ENCODE measurements around the gene BMP7.
A peak's percentile ranks its signal among the peaks of the same experiment; 100 is the strongest.

The BMP7 gene

DNA sequence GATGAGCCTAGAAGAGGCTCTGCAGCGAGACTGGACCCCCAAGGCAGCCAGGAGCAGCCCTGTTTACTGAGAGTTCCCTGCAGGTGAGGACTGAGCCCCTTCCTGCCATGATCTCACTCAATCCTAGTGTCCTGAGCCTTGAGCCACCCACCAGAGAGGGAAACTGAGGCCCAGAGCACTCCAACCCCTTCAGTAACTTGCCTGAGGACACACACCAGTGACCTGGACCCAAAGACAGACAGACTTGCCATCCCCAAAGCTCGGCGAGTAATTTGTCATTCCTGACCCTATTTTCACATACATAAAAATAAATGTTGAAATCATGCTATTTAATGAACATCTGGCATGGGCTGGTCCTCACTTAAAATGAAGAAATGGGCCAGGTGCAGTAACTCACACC lies 16.7 kb downstream of the BMP7 start:
- H3K27ac ChIP-seq (ENCODE audit: extremely low read depth, low read depth, low read length), result no peak overlapping the region
- peaks cover 15% of the 10 kb centered on the region for H3K4me1 ChIP-seq (ENCODE audit: control insufficient read depth, insufficient read depth, low read length)
- H3K4me3 ChIP-seq (ENCODE audit: low read depth, low read length), result no peak overlapping the region
- H3K36me3 ChIP-seq (ENCODE audit: control insufficient read depth in 2 of 2, insufficient read depth in 1 of 2, low read length in 2 of 2), result no peaks in the 10 kb centered on the region
- H3K9me3 ChIP-seq (ENCODE audit: control insufficient read depth, insufficient read depth, low read depth, low read length), result no peaks in the 10 kb centered on the region
- TF ChIP-seq ZNF549 (tag by site-specific recombination; IDR thresholded peaks at IDR 0.05) (no peak), ZNF624 (tag by site-specific recombination; IDR thresholded peaks at IDR 0.05) (no peak), ZNF610 (tag by site-specific recombination; IDR thresholded peaks at IDR 0.05; ENCODE audit: borderline replicate concordance) (no peak), HOXD13 (CRISPR knock-in tag; IDR thresholded peaks at IDR 0.05; ENCODE audit: borderline replicate concordance) (no peak), ZNF214 (tag by site-specific recombination; IDR thresholded peaks at IDR 0.05; ENCODE audit: borderline replicate concordance) (no peak), ZNF843 (tag by site-specific recombination; IDR thresholded peaks at IDR 0.05) (no peak), IKZF3 (tag by site-specific recombination; IDR thresholded peaks at IDR 0.05) (no peak), ZSCAN23 (tag by site-specific recombination; IDR thresholded peaks at IDR 0.05) (no peak), ZNF292 (tag by site-specific recombination; IDR thresholded peaks at IDR 0.05; ENCODE audit: borderline replicate concordance, low read depth) (no peak), ZNF654 (tag by site-specific recombination; IDR thresholded peaks at IDR 0.05; ENCODE audit: low read depth) (no peak), ZNF623 (tag by site-specific recombination; IDR thresholded peaks at IDR 0.05) (no peak)
- TF ChIP-seq, protein P1, sequence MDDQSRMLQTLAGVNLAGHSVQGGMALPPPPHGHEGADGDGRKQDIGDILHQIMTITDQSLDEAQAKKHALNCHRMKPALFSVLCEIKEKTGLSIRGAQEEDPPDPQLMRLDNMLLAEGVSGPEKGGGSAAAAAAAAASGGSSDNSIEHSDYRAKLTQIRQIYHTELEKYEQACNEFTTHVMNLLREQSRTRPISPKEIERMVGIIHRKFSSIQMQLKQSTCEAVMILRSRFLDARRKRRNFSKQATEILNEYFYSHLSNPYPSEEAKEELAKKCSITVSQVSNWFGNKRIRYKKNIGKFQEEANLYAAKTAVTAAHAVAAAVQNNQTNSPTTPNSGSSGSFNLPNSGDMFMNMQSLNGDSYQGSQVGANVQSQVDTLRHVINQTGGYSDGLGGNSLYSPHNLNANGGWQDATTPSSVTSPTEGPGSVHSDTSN (CRISPR knock-in tag; IDR thresholded peaks at IDR 0.05), result no peak
- TF ChIP-seq, protein P2, sequence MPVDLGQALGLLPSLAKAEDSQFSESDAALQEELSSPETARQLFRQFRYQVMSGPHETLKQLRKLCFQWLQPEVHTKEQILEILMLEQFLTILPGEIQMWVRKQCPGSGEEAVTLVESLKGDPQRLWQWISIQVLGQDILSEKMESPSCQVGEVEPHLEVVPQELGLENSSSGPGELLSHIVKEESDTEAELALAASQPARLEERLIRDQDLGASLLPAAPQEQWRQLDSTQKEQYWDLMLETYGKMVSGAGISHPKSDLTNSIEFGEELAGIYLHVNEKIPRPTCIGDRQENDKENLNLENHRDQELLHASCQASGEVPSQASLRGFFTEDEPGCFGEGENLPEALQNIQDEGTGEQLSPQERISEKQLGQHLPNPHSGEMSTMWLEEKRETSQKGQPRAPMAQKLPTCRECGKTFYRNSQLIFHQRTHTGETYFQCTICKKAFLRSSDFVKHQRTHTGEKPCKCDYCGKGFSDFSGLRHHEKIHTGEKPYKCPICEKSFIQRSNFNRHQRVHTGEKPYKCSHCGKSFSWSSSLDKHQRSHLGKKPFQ (tag by site-specific recombination; IDR thresholded peaks at IDR 0.05), result no peak
- TF ChIP-seq, protein P3, sequence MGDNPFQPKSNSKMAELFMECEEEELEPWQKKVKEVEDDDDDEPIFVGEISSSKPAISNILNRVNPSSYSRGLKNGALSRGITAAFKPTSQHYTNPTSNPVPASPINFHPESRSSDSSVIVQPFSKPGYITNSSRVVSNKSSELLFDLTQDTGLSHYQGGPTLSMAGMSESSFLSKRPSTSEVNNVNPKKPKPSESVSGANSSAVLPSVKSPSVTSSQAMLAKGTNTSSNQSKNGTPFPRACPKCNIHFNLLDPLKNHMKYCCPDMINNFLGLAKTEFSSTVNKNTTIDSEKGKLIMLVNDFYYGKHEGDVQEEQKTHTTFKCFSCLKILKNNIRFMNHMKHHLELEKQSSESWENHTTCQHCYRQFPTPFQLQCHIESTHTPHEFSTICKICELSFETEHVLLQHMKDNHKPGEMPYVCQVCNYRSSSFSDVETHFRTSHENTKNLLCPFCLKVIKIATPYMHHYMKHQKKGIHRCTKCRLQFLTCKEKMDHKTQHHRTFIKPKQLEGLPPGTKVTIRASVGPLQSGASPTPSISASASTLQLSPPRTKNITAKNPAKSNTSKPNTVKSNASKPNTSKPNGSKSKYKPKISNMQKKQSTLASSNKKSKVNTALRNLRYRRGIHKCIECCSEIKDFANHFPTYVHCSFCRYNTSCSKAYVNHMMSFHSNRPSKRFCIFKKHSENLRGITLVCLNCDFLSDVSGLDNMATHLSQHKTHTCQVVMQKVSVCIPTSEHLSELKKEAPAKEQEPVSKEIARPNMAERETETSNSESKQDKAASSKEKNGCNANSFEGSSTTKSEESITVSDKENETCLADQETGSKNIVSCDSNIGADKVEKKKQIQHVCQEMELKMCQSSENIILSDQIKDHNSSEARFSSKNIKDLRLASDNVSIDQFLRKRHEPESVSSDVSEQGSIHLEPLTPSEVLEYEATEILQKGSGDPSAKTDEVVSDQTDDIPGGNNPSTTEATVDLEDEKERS (tag by site-specific recombination; IDR thresholded peaks at IDR 0.05), result no peak
- ChIA-PET POLR2A (interaction anchor here (1.5 kb wide), 1 partner anchor 16 kb away, joined by 3 read pairs; the partner anchor contains the start of gene BMP7), CTCF (no interaction called here)

DNA sequence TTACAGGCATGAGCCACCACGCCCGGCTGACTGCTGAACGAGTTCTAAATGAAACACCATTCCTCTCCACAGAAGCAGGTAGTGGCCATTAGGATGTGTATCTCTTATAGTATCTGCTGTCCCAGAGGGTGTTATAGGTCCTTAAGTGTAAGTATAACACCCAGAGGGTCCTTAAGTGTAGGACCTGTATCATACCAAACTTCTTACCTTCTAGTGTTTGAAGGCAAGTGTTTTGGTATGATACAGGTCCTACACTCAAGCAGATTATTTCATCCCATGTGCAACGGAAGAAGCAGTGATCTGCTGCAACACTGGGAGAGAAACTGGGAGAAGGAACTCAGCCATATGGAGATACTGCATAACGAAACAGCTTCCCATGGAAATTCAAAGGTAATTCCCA lies 17.4 kb downstream of the BMP7 start:
- H3K4me1 ChIP-seq (ENCODE audit: control insufficient read depth, insufficient read depth, low read length), result peaks cover 15% of the 10 kb centered on the region
- POLR2A ChIA-PET, result interaction anchor here (1.5 kb wide), 1 partner anchor 17 kb away, joined by 3 read pairs; the partner anchor contains the start of gene BMP7
- TF ChIP-seq ZNF416 (tag by site-specific recombination; IDR thresholded peaks at IDR 0.05), result no peak

DNA sequence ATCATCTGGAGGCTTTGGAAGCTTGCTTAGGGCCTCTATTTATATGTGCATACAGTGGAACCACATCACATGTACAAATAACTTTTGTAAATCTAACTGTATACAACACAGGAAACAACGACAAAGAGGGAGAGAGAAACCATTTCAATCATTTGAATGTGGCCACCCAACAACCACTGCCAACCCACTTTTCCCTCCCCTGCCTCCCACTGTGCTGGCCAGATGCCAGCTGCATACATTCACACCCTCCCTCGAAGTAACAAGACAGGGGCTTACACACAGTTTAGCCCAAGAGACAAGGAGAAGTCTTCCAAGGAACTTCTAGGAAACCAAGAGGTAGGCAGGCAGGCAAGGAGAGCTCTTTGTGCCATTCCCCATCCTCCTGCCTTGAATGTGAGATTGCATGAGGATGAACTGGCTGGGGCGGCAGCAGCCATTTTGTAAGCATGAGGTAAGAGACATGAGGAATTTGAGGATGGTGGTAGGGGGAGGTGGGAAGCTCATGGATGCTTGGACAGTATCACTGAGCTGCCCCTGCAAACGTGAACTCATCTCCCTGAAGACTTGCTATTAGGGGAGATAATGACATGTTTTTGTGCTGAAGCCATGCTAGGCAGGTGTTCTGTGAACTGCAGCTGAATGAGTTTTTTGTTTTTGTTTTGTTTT lies 18.2 kb downstream of the BMP7 start:
- POLR2A ChIA-PET, result interaction anchor here (1.5 kb wide), 1 partner anchor 18 kb away, joined by 3 read pairs; the partner anchor contains the start of gene BMP7
- CTCF ChIA-PET, result interaction anchor here (0.8 kb wide), 1 partner anchor 98 kb away, joined by 3 read pairs; no protein-coding TSS in a partner anchor
- peaks cover 15% of the 10 kb centered on the region for H3K4me1 ChIP-seq (ENCODE audit: control insufficient read depth, insufficient read depth, low read length)
- no peaks in the 10 kb centered on the region for H3K9me3 ChIP-seq (ENCODE audit: control insufficient read depth, insufficient read depth, low read depth, low read length)
- H3K4me3 ChIP-seq (ENCODE audit: low read depth, low read length), result no peak overlapping the region
- no peak overlapping the region for H3K27ac ChIP-seq (ENCODE audit: extremely low read depth, low read depth, low read length)
- no peaks in the 10 kb centered on the region for H3K36me3 ChIP-seq (ENCODE audit: control insufficient read depth in 2 of 2, insufficient read depth in 1 of 2, low read length in 2 of 2)
- TF ChIP-seq ZNF112 (tag by site-specific recombination; IDR thresholded peaks at IDR 0.05) (no peak), ZNF560 (tag by site-specific recombination; IDR thresholded peaks at IDR 0.05; ENCODE audit: borderline replicate concordance) (no peak), KLF1 (tag by site-specific recombination; IDR thresholded peaks at IDR 0.05) (0 out of 2 replicates have a peak, but pooled peaks have one; percentile 17), ZNF549 (tag by site-specific recombination; IDR thresholded peaks at IDR 0.05) (no peak)
- TF ChIP-seq, protein P4, sequence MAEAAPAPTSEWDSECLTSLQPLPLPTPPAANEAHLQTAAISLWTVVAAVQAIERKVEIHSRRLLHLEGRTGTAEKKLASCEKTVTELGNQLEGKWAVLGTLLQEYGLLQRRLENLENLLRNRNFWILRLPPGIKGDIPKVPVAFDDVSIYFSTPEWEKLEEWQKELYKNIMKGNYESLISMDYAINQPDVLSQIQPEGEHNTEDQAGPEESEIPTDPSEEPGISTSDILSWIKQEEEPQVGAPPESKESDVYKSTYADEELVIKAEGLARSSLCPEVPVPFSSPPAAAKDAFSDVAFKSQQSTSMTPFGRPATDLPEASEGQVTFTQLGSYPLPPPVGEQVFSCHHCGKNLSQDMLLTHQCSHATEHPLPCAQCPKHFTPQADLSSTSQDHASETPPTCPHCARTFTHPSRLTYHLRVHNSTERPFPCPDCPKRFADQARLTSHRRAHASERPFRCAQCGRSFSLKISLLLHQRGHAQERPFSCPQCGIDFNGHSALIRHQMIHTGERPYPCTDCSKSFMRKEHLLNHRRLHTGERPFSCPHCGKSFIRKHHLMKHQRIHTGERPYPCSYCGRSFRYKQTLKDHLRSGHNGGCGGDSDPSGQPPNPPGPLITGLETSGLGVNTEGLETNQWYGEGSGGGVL (tag by site-specific recombination; IDR thresholded peaks at IDR 0.05), result no peak
- TF ChIP-seq, protein P5, sequence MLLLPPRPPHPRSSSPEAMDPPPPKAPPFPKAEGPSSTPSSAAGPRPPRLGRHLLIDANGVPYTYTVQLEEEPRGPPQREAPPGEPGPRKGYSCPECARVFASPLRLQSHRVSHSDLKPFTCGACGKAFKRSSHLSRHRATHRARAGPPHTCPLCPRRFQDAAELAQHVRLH (tag by site-specific recombination; IDR thresholded peaks at IDR 0.05), result peak; percentile 56; the same call in 1 of the 2 replicates
- TF ChIP-seq, protein P2 (tag by site-specific recombination; IDR thresholded peaks at IDR 0.05), result no peak

More for the DNA sequence above, 17.4 kb downstream of the BMP7 start:
- CTCF ChIA-PET, result no interaction called here
- H3K4me3 ChIP-seq (ENCODE audit: low read depth, low read length), result no peak overlapping the region
- no peaks in the 10 kb centered on the region for H3K36me3 ChIP-seq (ENCODE audit: control insufficient read depth in 2 of 2, insufficient read depth in 1 of 2, low read length in 2 of 2)
- H3K27ac ChIP-seq (ENCODE audit: extremely low read depth, low read depth, low read length), result no peak overlapping the region
- no peaks in the 10 kb centered on the region for H3K9me3 ChIP-seq (ENCODE audit: control insufficient read depth, insufficient read depth, low read depth, low read length)
